ENCODE results near the gene FRY.
"Not testable (repeated sequence)": the region's sequence is repeated elsewhere in the genome, so short reads cannot be mapped to it uniquely, and the experiment has no call there.

The FRY gene

DNA sequence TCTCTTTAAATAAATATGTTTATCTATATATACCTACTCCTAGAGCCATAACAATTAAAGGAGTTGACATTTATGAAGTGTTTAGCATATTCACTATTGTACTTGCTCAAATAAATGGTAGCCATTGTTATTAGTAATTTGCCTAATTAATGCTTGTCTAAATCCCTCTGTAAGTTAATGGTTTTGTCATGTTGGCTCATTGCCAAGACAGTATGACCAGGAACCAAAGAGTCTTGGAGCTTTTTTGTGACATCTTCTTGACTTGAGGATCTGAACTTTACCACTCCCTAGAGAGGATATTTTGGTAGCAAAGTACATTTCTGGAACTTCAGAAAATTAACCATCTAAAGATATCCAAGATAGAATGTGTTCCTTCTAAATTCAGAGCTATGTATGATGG lies 15.5 kb downstream of the FRY start:
- TF ChIP-seq, protein P1, sequence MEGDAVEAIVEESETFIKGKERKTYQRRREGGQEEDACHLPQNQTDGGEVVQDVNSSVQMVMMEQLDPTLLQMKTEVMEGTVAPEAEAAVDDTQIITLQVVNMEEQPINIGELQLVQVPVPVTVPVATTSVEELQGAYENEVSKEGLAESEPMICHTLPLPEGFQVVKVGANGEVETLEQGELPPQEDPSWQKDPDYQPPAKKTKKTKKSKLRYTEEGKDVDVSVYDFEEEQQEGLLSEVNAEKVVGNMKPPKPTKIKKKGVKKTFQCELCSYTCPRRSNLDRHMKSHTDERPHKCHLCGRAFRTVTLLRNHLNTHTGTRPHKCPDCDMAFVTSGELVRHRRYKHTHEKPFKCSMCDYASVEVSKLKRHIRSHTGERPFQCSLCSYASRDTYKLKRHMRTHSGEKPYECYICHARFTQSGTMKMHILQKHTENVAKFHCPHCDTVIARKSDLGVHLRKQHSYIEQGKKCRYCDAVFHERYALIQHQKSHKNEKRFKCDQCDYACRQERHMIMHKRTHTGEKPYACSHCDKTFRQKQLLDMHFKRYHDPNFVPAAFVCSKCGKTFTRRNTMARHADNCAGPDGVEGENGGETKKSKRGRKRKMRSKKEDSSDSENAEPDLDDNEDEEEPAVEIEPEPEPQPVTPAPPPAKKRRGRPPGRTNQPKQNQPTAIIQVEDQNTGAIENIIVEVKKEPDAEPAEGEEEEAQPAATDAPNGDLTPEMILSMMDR (IDR thresholded peaks at IDR 0.05; ENCODE audit: control extremely low read depth, extremely low read depth, low read depth, missing control alignments): no peak
- DNase-seq (ENCODE audit: extremely low spot score): no peak
- ChIA-PET CTCF (interaction anchor here (0.9 to 1.6 kb wide), 6 partner anchors 8 to 27 kb away, joined by 3 to 7 read pairs (median 3); partner anchors contain the start of gene FRY), POLR2A (no interaction called here)

DNA sequence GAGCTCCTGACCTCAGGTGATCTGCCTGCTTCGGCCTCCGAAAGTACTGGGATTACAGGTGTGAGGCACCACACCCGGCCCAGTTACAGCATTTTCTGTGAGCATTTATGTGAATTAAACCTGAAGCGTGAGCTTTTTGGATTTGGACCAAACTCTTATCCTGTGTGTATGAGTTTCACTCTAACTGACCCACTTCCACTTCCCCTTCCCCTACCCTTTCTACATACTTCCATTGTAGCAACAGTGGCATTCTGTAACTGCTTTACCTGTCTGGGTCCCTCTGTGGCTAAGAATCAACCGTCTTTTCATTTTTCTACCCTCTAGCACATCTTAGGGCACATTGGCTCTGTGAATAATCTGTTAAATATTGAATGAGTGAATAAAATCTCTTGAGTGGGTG lies 16.2 kb downstream of the FRY start:
- ChIA-PET CTCF (interaction anchor here (0.9 to 1.5 kb wide), 4 partner anchors 9 to 26 kb away, joined by 3 read pairs; no protein-coding TSS in a partner anchor), POLR2A (no interaction called here)
- TF ChIP-seq, protein P1 (IDR thresholded peaks at IDR 0.05; ENCODE audit: control extremely low read depth, extremely low read depth, low read depth, missing control alignments): no peak
- no peak for DNase-seq (ENCODE audit: extremely low spot score)

DNA sequence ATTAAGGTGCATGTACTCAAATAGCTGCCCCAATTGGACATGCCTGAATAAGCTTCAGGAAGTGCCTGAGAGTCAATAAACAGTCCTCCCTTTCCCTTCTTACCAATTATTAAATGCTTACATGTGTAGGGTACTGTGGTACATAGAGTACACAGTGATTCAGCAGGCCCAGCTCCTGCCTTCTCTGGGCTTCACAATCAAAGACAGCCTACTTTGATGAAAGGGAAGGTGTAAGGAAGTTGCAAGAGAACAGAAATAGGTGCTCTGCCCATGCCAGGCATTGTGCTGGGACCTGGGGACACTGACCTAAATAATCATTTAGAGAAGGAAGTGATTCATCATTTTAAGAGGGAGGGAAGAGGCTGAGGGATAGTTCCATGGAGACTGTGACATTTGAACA lies 17.2 kb downstream of the FRY start:
- no peak for DNase-seq (ENCODE audit: extremely low spot score)
- ChIA-PET POLR2A (no interaction called here), CTCF (interaction anchor here (0.8 to 1.5 kb wide), 2 partner anchors 15 to 139 kb away, joined by 3 read pairs; no protein-coding TSS in a partner anchor)
- TF ChIP-seq, protein P1 (IDR thresholded peaks at IDR 0.05; ENCODE audit: control extremely low read depth, extremely low read depth, low read depth, missing control alignments): no peak

DNA sequence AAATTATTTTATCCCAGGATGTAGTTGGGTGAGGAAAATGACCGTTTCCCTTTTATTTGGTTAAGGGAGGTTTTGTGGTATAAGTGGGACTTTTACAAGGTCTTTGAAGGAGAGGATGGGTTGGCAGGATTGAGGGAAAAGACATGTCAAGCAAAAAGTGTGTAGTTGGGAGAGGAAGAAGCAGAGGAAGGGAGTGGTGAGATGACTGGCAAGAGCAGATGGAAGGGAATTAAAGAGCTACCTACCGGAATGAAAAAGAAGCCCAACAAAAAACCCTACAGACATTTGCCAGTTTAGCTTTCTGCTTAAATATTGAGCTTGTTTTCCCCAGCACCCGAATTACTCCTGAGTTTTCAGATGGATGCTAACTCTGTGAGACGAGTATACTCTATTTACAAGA lies 19.6 kb downstream of the FRY start:
- TF ChIP-seq, protein P1 (IDR thresholded peaks at IDR 0.05; ENCODE audit: control extremely low read depth, extremely low read depth, low read depth, missing control alignments): no peak
- CTCF ChIA-PET: interaction anchor here (0.7 to 1.9 kb wide), 6 partner anchors 12 to 40 kb away, joined by 3 to 9 read pairs (median 4); partner anchors contain the start of gene FRY
- POLR2A ChIA-PET: no interaction called here
- no peak for DNase-seq (ENCODE audit: extremely low spot score)

DNA sequence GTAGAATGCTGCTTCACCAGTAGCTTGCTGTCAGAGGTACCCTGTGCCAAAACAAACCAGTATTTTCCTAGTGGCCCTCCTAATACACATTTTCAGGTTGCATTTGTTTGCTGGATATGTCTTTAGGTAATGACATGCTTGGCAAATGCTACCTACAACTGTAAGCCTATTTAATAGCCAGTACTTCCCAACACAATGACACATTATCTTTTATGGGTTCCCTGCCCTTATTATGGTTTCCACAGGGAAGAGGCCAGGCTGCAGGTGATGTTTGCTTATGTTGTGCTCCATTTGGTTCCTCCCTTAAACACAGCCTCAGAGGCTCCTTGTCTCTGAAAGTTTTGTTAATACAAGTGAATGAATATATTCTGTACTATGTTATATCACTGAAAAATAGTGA lies 24.7 kb downstream of the FRY start:
- DNase-seq (ENCODE audit: extremely low spot score): no peak
- CTCF ChIA-PET: interaction anchor here (1.2 kb wide), 1 partner anchor 23 kb away, joined by 3 read pairs; no protein-coding TSS in a partner anchor
- TF ChIP-seq, protein P1 (IDR thresholded peaks at IDR 0.05; ENCODE audit: control extremely low read depth, extremely low read depth, low read depth, missing control alignments): no peak
- POLR2A ChIA-PET: no interaction called here

DNA sequence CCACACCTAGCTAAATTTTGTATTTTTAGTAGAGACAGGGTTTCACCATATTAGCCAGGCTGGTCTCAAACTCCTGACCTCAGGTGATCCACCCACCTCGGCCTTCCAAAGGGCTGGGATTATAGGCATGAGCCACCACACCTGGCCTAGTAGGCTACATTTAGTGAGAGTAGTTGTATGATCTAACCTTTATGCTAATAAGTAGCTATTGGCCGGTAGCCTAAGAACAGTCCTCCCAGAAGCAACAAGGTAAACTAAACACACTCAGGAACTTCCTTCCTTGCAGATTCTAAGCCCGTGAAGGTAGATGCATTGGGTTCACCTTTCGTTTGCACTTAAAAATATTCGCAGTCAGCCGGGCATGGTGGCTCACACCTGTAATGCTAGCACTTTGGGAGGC lies 25.8 kb downstream of the FRY start:
- POLR2A ChIA-PET; DNase-seq (ENCODE audit: extremely low spot score): not testable (repeated sequence)
- CTCF ChIA-PET: interaction anchor here (1.2 kb wide), 1 partner anchor 21 kb away, joined by 3 read pairs; no protein-coding TSS in a partner anchor

DNA sequence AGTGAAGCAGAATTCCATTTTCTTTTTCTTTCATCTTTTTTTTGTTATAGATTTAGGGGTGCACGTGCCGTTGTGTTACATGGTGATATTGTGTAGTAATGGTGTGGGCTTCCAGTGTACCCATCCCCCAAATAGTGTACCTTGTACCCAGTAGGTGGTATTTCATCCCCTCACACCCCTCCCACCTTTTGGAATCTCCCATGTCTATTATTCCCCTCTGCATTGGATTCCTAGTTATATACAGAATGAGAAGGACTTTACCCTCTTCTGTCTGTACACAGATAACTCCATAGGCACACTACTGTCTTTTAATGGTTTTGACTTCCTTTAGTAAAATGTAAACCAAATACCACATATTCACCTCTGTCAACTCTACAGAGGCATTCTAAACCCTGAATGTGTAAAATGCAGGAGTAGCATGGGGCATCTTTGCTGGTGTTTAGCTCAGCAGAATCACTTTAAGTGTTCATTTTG lies 28.0 kb downstream of the FRY start:
- no peak for DNase-seq (ENCODE audit: extremely low spot score)
- TF ChIP-seq, protein P1 (IDR thresholded peaks at IDR 0.05; ENCODE audit: control extremely low read depth, extremely low read depth, low read depth, missing control alignments): no peak
- ChIA-PET CTCF (no interaction called here), POLR2A (no interaction called here)

Measured in GM10248 (cell line).